Measurements from ENCODE around the gene CES2. TPM values are rescaled to one million over a fixed set of nuclear protein-coding genes. Genes with fewer than 3 reads are reported as not detected.

The CES2 gene
- total and polyA plus RNA-seq, 2 donors (not counting 1 experiment from before 2014, with no cell fraction given) = 23.5 to 47.8 TPM

DNA sequence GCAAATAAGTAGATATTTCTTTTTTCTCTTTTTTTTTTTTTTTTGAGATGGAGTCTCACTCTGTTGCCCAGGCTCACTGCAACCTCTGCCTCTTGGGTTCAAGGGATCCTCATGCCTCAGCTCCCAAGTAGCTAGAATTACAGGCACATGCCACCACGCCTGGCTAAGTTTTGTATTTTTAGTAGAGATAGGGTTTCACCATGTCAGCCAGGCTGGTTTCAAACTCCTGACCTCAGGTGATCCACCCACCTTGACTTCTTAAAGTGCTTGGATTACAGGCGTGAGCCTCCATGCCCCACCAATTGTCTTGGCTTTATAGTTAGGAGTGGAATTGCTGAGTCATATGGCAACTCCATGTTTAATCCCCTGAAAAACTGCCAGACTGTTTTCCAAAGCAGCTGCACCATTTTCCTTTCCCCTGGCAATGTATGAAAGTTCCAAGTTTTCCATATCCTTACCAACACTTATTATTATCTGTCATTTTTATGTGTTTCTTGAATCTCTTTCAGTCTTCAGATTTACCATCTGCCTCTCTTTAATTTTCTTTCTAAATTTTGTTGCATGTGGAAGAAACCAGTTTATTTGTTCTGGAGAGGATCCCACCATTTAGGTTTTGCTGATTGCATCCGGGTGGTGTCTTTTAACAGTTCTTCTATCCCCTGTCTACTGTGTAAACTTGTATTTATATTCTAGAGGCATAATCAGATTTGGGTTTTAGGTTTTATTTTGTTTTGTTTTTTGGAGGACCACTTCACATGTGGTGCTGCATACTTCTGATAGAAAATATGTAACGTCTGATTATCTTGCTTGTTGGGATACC is 15.9 kb downstream of the CES2 start:
- peaks cover 18% of the 10 kb centered on the region for H3K4me1 Mint-ChIP-seq
- no peak overlapping the region for H3K4me3 ChIP-seq (ENCODE audit: control extremely low read depth in 1 of 5, extremely low read depth in 1 of 5, insufficient read depth in 1 of 5, low read depth in 2 of 5, low read length in 4 of 5)
- no peak for TF ChIP-seq EZH2 (IDR thresholded peaks at IDR 0.05; ENCODE audit: borderline replicate concordance, insufficient read depth, low read depth, low read length, poor library complexity, severe bottlenecking)
- TF ChIP-seq, protein P1, sequence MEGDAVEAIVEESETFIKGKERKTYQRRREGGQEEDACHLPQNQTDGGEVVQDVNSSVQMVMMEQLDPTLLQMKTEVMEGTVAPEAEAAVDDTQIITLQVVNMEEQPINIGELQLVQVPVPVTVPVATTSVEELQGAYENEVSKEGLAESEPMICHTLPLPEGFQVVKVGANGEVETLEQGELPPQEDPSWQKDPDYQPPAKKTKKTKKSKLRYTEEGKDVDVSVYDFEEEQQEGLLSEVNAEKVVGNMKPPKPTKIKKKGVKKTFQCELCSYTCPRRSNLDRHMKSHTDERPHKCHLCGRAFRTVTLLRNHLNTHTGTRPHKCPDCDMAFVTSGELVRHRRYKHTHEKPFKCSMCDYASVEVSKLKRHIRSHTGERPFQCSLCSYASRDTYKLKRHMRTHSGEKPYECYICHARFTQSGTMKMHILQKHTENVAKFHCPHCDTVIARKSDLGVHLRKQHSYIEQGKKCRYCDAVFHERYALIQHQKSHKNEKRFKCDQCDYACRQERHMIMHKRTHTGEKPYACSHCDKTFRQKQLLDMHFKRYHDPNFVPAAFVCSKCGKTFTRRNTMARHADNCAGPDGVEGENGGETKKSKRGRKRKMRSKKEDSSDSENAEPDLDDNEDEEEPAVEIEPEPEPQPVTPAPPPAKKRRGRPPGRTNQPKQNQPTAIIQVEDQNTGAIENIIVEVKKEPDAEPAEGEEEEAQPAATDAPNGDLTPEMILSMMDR (IDR thresholded peaks at IDR 0.05) = no peak
- H3K9me3 ChIP-seq (ENCODE audit: control extremely low read depth in 1 of 3, control insufficient read depth in 2 of 3, insufficient read depth in 1 of 3, low read length in 2 of 3) = peaks cover 0 to 12% (median 0%) of the 10 kb centered on the region in 3 donors
- peaks cover 59% of the 10 kb centered on the region for H3K27me3 Mint-ChIP-seq
- peaks cover 0 to 39% (median 22%) of the 10 kb centered on the region in 4 experiments for H3K27me3 ChIP-seq (replicated peaks in 1 of 4; ENCODE audit: control extremely low read depth in 1 of 4, control insufficient read depth in 3 of 4, insufficient read depth in 4 of 4, low read length in 3 of 4)
- H3K4me1 ChIP-seq (ENCODE audit: control insufficient read depth in 2 of 2, insufficient read depth in 2 of 2, low read length in 2 of 2) = peaks cover 15 to 26% of the 10 kb centered on the region in 2 donors
- H3K4me3 Mint-ChIP-seq = no peak overlapping the region
- H3K9ac ChIP-seq (ENCODE audit: low read length) = no peak overlapping the region
- 92% methylated on average over 2 of the region's 4 CpGs for WGBS (ENCODE audit: insufficient coverage)
- ChIA-PET CTCF (interaction anchor here (1.5 to 3.3 kb wide), 2 partner anchors 11 to 204 kb away, joined by 4 to 13 read pairs; no protein-coding TSS in a partner anchor), POLR2A (no interaction called here)
- no peak for ATAC-seq (ENCODE audit: low read depth)
- H3K36me3 ChIP-seq (replicated peaks in 1 of 2; ENCODE audit: control extremely low read depth in 1 of 2, control insufficient read depth in 1 of 2, extremely low read depth in 1 of 2, insufficient read depth in 2 of 2, low read length in 1 of 2) = no peaks in the 10 kb centered on the region
- no peak overlapping the region for H3K27ac Mint-ChIP-seq
- H3K4me2 ChIP-seq (replicated peaks; ENCODE audit: low read depth, low read length, poor library complexity, severe bottlenecking) = no peak overlapping the region
- H4K20me1 ChIP-seq (ENCODE audit: control insufficient read depth, insufficient read depth, low read length, poor library complexity, severe bottlenecking) = no peaks in the 10 kb centered on the region
- no peaks in the 10 kb centered on the region for H3K9me3 Mint-ChIP-seq (ENCODE audit: insufficient read depth)
- no peak overlapping the region for H3K27ac ChIP-seq (ENCODE audit: low read length in 2 of 2)
- no peak overlapping the region for H2AFZ ChIP-seq (ENCODE audit: insufficient read depth, low read depth, low read length, poor library complexity, severe bottlenecking)
- intact Hi-C loops (cut with micrococcal nuclease) = no loop called here
- no peak for DNase-seq
- no peaks in the 10 kb centered on the region for H3K79me2 ChIP-seq (ENCODE audit: control insufficient read depth, insufficient read depth, low read length)

All from B cell (primary cell).